Posterior vena cava (tissue), 2 donors: ENCODE data around the gene TAS2R13. TPM values are rescaled to one million over a fixed set of nuclear protein-coding genes. Genes with fewer than 3 reads are reported as not detected.

Experiments used
- DNase-seq: peaks from one replicate; pipeline ENCODE4 v3.0.0-alpha.2; 2020; ENCODE audit warnings: low spot score
- intact Hi-C, 2 donors: fragments of 100-400 bp; cut with DNase I; formaldehyde crosslinking; loops; one replicate each; pipeline versions ENCODE4 v1.14.1 to v1.14.2; 2022 to 2023
- long read RNA-seq, 2 donors: library from polyadenylated mRNA; unstranded; transcript quantifications; one replicate each; pipeline ENCODE4 v2.0.0, GENCODE V29; 2020 to 2021
- total RNA-seq, 2 donors: library from RNA; stranded (reverse); fragmentation: NEBNext Ultra II Directional; extraction: Animal tissue kit (Norgen Biotek cat#: 25700); gene quantifications; one replicate each; pipeline ENCODE4 v1.2.1, GENCODE V29; 2021
- donor health status: DM: yes; HTN: yes; CAD: no.
- donor health status: DM: yes; HTN: yes; CAD: no.

Gene TAS2R13
- 1 to 10 TPM; 2.4 to 2.5 TPM for total RNA-seq
- long read RNA-seq, donor 1 = 0 reads
- long read RNA-seq, donor 2 = 0 reads

- intact Hi-C loops = no loop called here
- no peak for DNase-seq
Observed at GRCh38 chr12:10909462-10909861, at the start of gene TAS2R13. TSS of gene TAS2R13 (minus strand) at chr12:10909562. CDS start at chr12:10909298, 264 bp downstream.

- intact Hi-C loops = no loop called here
- DNase-seq = no peak
Observed at GRCh38 chr12:10957741-10958140, 48.4 kb upstream of the TAS2R13 start.

GRCh38 chr12:10956085-10956484 lies 46.7 kb upstream of the TAS2R13 start:
- intact Hi-C loops = no loop called here
- no peak for DNase-seq

GRCh38 chr12:10952645-10953044 lies 43.3 kb upstream of the TAS2R13 start:
- no peak for DNase-seq
- intact Hi-C loops = no loop called here

GRCh38 chr12:10943167-10943566 lies 33.8 kb upstream of the TAS2R13 start:
- intact Hi-C loops = no loop called here
- DNase-seq = no peak

GRCh38 chr12:10941916-10942607 lies 32.7 kb upstream of the TAS2R13 start:
- no peak for DNase-seq
- intact Hi-C loops = no loop called here

GRCh38 chr12:10941369-10941768 lies 32.0 kb upstream of the TAS2R13 start:
- no peak for DNase-seq
- intact Hi-C loops = no loop called here

- DNase-seq = no peak
- intact Hi-C loops = no loop called here
Observed at GRCh38 chr12:10940389-10940788, 31.0 kb upstream of the TAS2R13 start.

GRCh38 chr12:10939163-10939562 lies 29.8 kb upstream of the TAS2R13 start, which contains the start of gene TAS2R14:
TSS of gene TAS2R14 (minus strand) at chr12:10939263. CDS start at chr12:10939207, 56 bp downstream.
- DNase-seq = no peak
- intact Hi-C loops = no loop called here

GRCh38 chr12:10936506-10936905 lies 27.1 kb upstream of the TAS2R13 start:
- DNase-seq = no peak

GRCh38 chr12:10928746-10929286 lies 19.5 kb upstream of the TAS2R13 start, which contains the start of gene PRH2:
TSS of gene PRH2 (plus strand) at chr12:10929236. CDS start at chr12:10929274, 38 bp downstream.
- intact Hi-C loops = no loop called here

More at GRCh38 chr12:10936506-10936905, 27.1 kb upstream of the TAS2R13 start:
- intact Hi-C loops = no loop called here

GRCh38 chr12:10926269-10926668 lies 16.9 kb upstream of the TAS2R13 start:
- DNase-seq = no peak
- intact Hi-C loops = no loop called here

More at GRCh38 chr12:10928746-10929286, 19.5 kb upstream of the TAS2R13 start, which contains the start of gene PRH2:
- DNase-seq = no peak

- intact Hi-C loops = no loop called here
- DNase-seq = no peak
Observed at GRCh38 chr12:10919809-10920208, 10.4 kb upstream of the TAS2R13 start.

- intact Hi-C loops = no loop called here
- no peak for DNase-seq
Observed at GRCh38 chr12:10910380-10910779, 1.0 kb upstream of the TAS2R13 start.

- intact Hi-C loops = no loop called here
- no peak for DNase-seq
Observed at GRCh38 chr12:10904686-10905085, 4.7 kb downstream of the TAS2R13 start.

GRCh38 chr12:10901427-10901826 lies 7.9 kb downstream of the TAS2R13 start:
- no peak for DNase-seq
- intact Hi-C loops = no loop called here

- DNase-seq = no peak
- intact Hi-C loops = no loop called here
Observed at GRCh38 chr12:10900972-10901371, 8.4 kb downstream of the TAS2R13 start.

GRCh38 chr12:10900530-10900929 lies 8.8 kb downstream of the TAS2R13 start:
- intact Hi-C loops = no loop called here
- no peak for DNase-seq

- no peak for DNase-seq
- intact Hi-C loops = loop anchor here in 1 of 2 donors (10.0 kb wide), 1 partner anchor 988 kb away; no protein-coding TSS in a partner anchor
Observed at GRCh38 chr12:10896854-10897253, 12.5 kb downstream of the TAS2R13 start.

- DNase-seq = no peak
- intact Hi-C loops = loop anchor here in 1 of 2 donors (10.0 kb wide), 1 partner anchor 993 kb away; no protein-coding TSS in a partner anchor
Observed at GRCh38 chr12:10891937-10892336, 17.4 kb downstream of the TAS2R13 start.

- no peak for DNase-seq
- intact Hi-C loops = no loop called here
Observed at GRCh38 chr12:10889226-10889625, 20.1 kb downstream of the TAS2R13 start.
